Measurements from ENCODE around the gene PLEKHA8.

PLEKHA8 gene

GRCh38 chr7:30136743-30137485 lies 108.7 kb downstream of the PLEKHA8 start:
- TF ChIP-seq CTCF (IDR thresholded peaks at IDR 0.05; ENCODE audit: insufficient read depth, low read depth, low read length, missing control alignments) = no peak
- DNase-seq (ENCODE audit: low read depth) = no peak
- peak overlapping the region; percentile 92 for H3K4me3 ChIP-seq (ENCODE audit: low read length)

- TF ChIP-seq CTCF (IDR thresholded peaks at IDR 0.05; ENCODE audit: insufficient read depth, low read depth, low read length, missing control alignments) = no peak
- no peak for DNase-seq (ENCODE audit: low read depth)
- H3K4me3 ChIP-seq (ENCODE audit: low read length) = no peak overlapping the region
Observed at GRCh38 chr7:30139836-30140384, 111.7 kb downstream of the PLEKHA8 start.

- no peak overlapping the region for H3K4me3 ChIP-seq (ENCODE audit: low read length)
- DNase-seq (ENCODE audit: low read depth) = no peak
- TF ChIP-seq CTCF (IDR thresholded peaks at IDR 0.05; ENCODE audit: insufficient read depth, low read depth, low read length, missing control alignments) = no peak
Observed at GRCh38 chr7:30140456-30140855, 112.2 kb downstream of the PLEKHA8 start.

GRCh38 chr7:30142710-30143109 lies 114.5 kb downstream of the PLEKHA8 start:
- no peak for TF ChIP-seq CTCF (IDR thresholded peaks at IDR 0.05; ENCODE audit: insufficient read depth, low read depth, low read length, missing control alignments)
- H3K4me3 ChIP-seq (ENCODE audit: low read length) = no peak overlapping the region
- peak; percentile 88 for DNase-seq (ENCODE audit: low read depth)

GRCh38 chr7:30143748-30144251 lies 115.6 kb downstream of the PLEKHA8 start:
- H3K4me3 ChIP-seq (ENCODE audit: low read length) = no peak overlapping the region
- DNase-seq (ENCODE audit: low read depth) = peak; percentile 87
- TF ChIP-seq CTCF (IDR thresholded peaks at IDR 0.05; ENCODE audit: insufficient read depth, low read depth, low read length, missing control alignments) = no peak

GRCh38 chr7:30144657-30145306 lies 116.6 kb downstream of the PLEKHA8 start:
- no peak for TF ChIP-seq CTCF (IDR thresholded peaks at IDR 0.05; ENCODE audit: insufficient read depth, low read depth, low read length, missing control alignments)
- H3K4me3 ChIP-seq (ENCODE audit: low read length) = no peak overlapping the region
- DNase-seq (ENCODE audit: low read depth) = no peak

Data from epithelial cell of esophagus (primary cell).